Left ventricle myocardium inferior (tissue), 1 donor: Measurements from ENCODE around the gene CST4. TPM values are rescaled to one million over a fixed set of nuclear protein-coding genes. Genes with fewer than 3 reads are reported as not detected.
"Not testable (repeated sequence)": the region's sequence is repeated elsewhere in the genome, so short reads cannot be mapped to it uniquely, and the experiment has no call there.

Experiments used
- DNase-seq: peaks from one replicate; pipeline ENCODE4 v3.0.0-alpha.2; 2020
- H3K27ac ChIP-seq: fragments of 200-600 bp; replicated peaks from 2 replicates; pipeline ENCODE4 v1.8.0; 2021
- H3K27me3 ChIP-seq: fragments of 200-600 bp; 2 replicates; pipeline ENCODE4 v1.8.0; 2021; ENCODE audit warnings: low read depth
- H3K36me3 ChIP-seq: fragments of 200-600 bp; 2 replicates; pipeline ENCODE4 v1.8.0; 2021
- H3K4me1 ChIP-seq: fragments of 200-600 bp; 2 replicates; pipeline ENCODE4 v1.8.0; 2021
- H3K4me3 ChIP-seq: fragments of 200-600 bp; 2 replicates; pipeline ENCODE4 v1.8.0; 2021; ENCODE audit warnings: mild to moderate bottlenecking, moderate library complexity
- H3K9me3 ChIP-seq: fragments of 200-600 bp; replicated peaks from 2 replicates; pipeline ENCODE4 v1.8.0; 2021
- intact Hi-C: fragments of 100-400 bp; cut with micrococcal nuclease; formaldehyde crosslinking; loops from one replicate; pipeline ENCODE4 v1.11.0; 2022
- total RNA-seq: library from RNA; stranded (reverse); fragmentation: NEBNext Ultra II Directional; extraction: Animal tissue kit (Norgen Biotek cat#: 25700); gene quantifications from one replicate; pipeline ENCODE4 v1.2.1, GENCODE V29; 2021
- TF ChIP-seq, protein P1 (sequence below): fragments of 200-600 bp; IDR thresholded peaks from 2 replicates; pipeline ENCODE4 v1.8.0; 2021; ENCODE audit warnings: antibody characterized with exemption, mild to moderate bottlenecking, borderline replicate concordance
- donor health status: DM: no; HTN: yes; CAD: no; lungs with severe emphysema.

CST4 gene
- total RNA-seq, 1 donor from 2014 or later = not detected

DNA sequence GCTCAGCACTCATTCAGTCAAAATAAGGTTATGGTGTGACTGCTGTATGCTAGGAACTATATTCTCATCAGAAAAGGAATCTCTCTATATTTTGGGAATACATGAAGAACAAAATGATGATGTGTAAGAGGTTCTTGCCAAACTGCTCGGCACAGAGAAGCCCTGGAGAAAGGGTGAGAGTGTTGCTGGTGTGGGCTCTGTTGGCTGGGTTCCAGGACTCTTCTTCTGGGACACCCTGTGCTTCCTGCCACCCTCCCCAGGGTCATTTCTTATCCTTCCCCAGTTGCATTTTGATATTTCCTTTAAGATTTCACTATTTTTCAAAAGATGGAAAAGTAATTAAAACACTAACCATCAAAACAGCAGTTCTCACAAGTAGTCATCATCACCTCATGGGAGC is 33.1 kb upstream of the CST4 start:
- Histone ChIP-seq H3K27ac (no peak overlapping the region), H3K27me3 (no peaks in the 10 kb centered on the region), H3K4me3 (no peak overlapping the region), H3K36me3 (no peaks in the 10 kb centered on the region), H3K9me3 (peaks cover 8% of the 10 kb centered on the region), H3K4me1 (peaks cover 9% of the 10 kb centered on the region)
- intact Hi-C loops = no loop called here
- DNase-seq = peak; percentile 16
- TF ChIP-seq, protein P1, sequence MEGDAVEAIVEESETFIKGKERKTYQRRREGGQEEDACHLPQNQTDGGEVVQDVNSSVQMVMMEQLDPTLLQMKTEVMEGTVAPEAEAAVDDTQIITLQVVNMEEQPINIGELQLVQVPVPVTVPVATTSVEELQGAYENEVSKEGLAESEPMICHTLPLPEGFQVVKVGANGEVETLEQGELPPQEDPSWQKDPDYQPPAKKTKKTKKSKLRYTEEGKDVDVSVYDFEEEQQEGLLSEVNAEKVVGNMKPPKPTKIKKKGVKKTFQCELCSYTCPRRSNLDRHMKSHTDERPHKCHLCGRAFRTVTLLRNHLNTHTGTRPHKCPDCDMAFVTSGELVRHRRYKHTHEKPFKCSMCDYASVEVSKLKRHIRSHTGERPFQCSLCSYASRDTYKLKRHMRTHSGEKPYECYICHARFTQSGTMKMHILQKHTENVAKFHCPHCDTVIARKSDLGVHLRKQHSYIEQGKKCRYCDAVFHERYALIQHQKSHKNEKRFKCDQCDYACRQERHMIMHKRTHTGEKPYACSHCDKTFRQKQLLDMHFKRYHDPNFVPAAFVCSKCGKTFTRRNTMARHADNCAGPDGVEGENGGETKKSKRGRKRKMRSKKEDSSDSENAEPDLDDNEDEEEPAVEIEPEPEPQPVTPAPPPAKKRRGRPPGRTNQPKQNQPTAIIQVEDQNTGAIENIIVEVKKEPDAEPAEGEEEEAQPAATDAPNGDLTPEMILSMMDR = no peak

DNA sequence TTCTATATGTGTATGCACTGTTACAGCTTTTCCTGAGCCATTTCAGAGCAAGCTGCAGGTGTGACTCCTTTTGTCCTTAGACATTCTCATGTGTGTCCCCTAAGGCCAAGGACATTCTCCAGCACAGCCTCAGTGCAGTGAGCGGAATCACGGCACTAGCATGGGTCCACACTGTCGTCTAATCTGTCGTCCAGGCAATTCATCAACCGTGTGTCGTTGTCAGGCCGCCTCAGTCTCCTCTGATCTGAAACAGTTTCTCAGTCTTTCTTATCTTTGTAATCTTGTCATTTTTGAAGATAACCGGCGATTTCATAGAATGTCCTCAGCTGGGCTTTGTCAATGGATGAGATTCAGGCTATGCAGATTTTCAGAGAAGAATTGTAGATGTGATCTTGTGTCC is 30.5 kb upstream of the CST4 start:
- H3K4me3 ChIP-seq, H3K27me3 ChIP-seq, intact Hi-C loops, H3K36me3 ChIP-seq, DNase-seq, H3K27ac ChIP-seq, H3K4me1 ChIP-seq: not testable (repeated sequence)
- peaks cover 15% of the 10 kb centered on the region for H3K9me3 ChIP-seq

DNA sequence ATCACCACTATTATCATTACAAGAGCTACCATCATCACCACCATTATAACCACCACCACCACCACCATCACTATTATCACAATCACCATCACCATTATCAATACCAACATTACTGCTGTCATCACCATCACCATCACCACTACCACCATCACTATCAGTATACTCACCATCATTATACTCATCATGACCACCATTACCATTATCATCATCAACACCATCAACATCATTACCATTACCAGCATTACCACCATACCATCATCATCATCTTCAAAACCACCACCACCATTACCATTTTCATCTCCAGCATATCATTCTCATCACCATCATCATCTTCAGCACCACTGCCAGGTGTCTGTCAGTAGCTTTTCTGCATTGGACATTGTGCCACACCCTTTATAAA is 22.9 kb upstream of the CST4 start:
- H3K9me3 ChIP-seq, DNase-seq, H3K4me3 ChIP-seq, H3K27me3 ChIP-seq, H3K36me3 ChIP-seq, H3K27ac ChIP-seq, H3K4me1 ChIP-seq, intact Hi-C loops: not testable (repeated sequence)

DNA sequence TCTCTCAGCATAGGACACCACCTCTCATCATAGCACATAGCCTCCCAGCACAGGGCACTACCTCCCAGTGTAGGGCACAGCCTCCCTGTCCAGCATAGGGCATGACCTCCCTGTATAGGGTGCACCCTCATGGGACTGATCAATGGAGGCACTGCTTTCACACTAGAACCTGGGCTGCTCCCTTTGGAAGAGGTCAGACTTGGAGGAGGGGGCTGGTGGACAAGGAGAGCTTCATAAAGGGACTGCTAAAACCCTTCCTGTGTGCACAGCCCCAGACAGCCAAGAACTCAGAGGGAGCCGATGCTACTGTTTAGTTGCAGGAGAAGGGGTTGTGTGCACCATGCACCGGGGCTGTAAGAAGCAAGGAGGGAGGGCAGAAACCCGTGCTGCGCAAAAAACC is 21.9 kb upstream of the CST4 start:
- Histone ChIP-seq H3K4me3 (no peak overlapping the region), H3K27ac (no peak overlapping the region), H3K36me3 (no peaks in the 10 kb centered on the region), H3K27me3 (peaks cover 8% of the 10 kb centered on the region), H3K9me3 (no peaks in the 10 kb centered on the region), H3K4me1 (no peaks in the 10 kb centered on the region)
- TF ChIP-seq, protein P1 = no peak
- DNase-seq = no peak
- intact Hi-C loops = no loop called here

DNA sequence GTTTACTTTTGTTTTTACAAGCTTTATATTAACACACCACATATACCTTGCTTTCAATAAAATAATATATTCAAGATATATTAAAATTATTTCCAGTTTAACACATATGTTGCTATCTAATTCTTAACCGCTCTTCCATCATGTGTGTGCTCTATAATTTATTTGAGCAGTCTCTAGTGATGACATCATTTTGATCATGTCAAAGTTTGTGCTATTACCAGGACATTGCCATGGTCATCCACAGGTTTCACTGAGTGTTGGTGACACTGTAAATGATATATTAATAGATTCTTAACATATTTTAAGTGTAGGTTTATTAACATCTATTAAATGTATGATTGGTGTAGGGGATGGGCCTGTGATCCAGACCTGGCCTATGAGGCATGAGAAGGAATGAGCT is 17.1 kb upstream of the CST4 start:
- H3K4me1 ChIP-seq = no peaks in the 10 kb centered on the region
- no peak for DNase-seq
- intact Hi-C loops = no loop called here
- no peaks in the 10 kb centered on the region for H3K9me3 ChIP-seq
- H3K36me3 ChIP-seq = no peaks in the 10 kb centered on the region
- peaks cover 11% of the 10 kb centered on the region for H3K27me3 ChIP-seq
- H3K27ac ChIP-seq = no peak overlapping the region
- no peak overlapping the region for H3K4me3 ChIP-seq
- TF ChIP-seq, protein P1 = no peak

DNA sequence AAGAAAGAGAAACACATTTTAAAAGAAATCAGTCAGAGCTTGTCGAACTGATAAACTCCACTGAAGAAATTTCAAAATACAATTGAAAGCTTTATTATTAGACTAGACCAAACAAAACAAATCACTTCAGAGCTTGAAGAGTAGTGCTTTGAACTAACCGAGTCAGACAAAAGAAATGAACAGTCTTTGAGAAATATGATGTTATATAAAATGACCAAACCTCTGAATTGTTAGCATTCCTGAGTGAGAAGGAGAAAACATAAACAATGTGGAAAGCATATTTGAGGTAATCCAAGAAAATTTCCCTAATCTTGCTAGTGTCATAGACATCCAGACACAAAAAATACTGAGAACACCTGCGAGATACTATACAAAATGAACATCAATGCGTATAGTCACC is 13.2 kb upstream of the CST4 start:
- Histone ChIP-seq H3K27ac (no peak overlapping the region), H3K36me3 (no peaks in the 10 kb centered on the region), H3K9me3 (no peaks in the 10 kb centered on the region), H3K27me3 (peaks cover 12% of the 10 kb centered on the region), H3K4me1 (no peaks in the 10 kb centered on the region), H3K4me3 (no peak overlapping the region)
- intact Hi-C loops = no loop called here
- no peak for DNase-seq
- TF ChIP-seq, protein P1 = no peak

DNA sequence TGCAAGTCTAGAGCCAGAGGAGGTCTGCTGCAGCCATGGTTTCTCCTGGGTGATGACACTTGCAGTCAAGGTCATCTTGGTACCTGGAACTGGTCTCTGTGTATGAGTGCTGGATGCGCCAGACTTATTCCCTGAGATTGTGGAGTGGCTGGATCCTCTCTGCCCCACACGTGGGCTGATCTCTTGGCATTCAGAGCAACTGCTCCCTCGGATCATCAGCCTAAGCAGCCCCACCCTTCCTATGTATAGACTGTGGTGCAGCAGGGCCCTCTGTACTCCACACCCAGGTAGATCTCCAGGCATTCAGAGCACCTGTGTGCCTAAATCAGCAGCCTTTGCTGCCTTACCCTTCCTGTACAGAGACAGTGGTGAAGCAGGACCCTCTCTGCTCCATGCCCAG is 12.1 kb upstream of the CST4 start:
- H3K9me3 ChIP-seq = no peaks in the 10 kb centered on the region
- TF ChIP-seq, protein P1 = no peak
- intact Hi-C loops = no loop called here
- H3K4me1 ChIP-seq = no peaks in the 10 kb centered on the region
- no peak for DNase-seq
- no peaks in the 10 kb centered on the region for H3K36me3 ChIP-seq
- H3K27ac ChIP-seq = no peak overlapping the region
- peaks cover 12% of the 10 kb centered on the region for H3K27me3 ChIP-seq
- H3K4me3 ChIP-seq = no peak overlapping the region
